ENCODE measurements around the gene KCNT2.

DNA sequence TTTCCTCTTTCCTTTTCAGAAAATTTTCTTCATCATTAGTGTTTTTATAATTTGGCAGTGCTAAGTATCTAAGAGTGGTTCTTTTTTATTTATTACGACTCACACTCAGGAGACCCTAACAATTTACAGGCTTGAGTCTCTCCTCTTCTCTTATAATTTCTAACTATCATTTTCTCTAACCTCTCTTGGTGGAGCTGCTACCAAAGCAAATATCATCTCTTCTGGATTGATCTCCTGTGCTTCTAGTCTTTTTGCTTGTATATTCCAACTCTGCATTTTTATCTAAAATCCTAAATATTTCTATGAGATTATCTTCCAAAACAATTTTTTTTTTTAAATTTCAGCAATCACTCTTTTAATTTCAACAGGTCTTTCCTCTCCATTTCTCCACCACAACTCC lies 250.3 kb downstream of the KCNT2 start:
- TF ChIP-seq POLR2AphosphoS5 (IDR thresholded peaks at IDR 0.05; ENCODE audit: low read depth, low read length) = no peak
- no peak for TF ChIP-seq POLR2A (IDR thresholded peaks at IDR 0.05; ENCODE audit: low read depth, low read length)
- TF ChIP-seq TAF1 (IDR thresholded peaks at IDR 0.05; ENCODE audit: low read depth, low read length) = no peak
- no peak for TF ChIP-seq PAX5 (IDR thresholded peaks at IDR 0.05; ENCODE audit: insufficient read depth, low read length, severe bottlenecking)
